CD14-positive monocyte (primary cell): Measurements from ENCODE around the gene DHRS12. TPM values are rescaled to one million over a fixed set of nuclear protein-coding genes. Genes with fewer than 3 reads are reported as not detected.
A peak's percentile ranks its signal among the peaks of the same experiment; 100 is the strongest.

Experiments
- DNase-seq, 3 donors: peaks; one replicate each; pipeline ENCODE4 v3.0.0-alpha.2; 2011 to 2022
- H2AFZ ChIP-seq: 2 replicates; pipeline ENCODE4 v1.6.0; 2012; ENCODE audit warnings: mild to moderate bottlenecking, low read depth, low read length, inconsistent platforms; ENCODE audit not compliant: insufficient read depth, poor library complexity, severe bottlenecking
- H3K27ac ChIP-seq, 2 donors: 1 replicate in 1 of 2; 2 replicates in 1 of 2; pipeline ENCODE4 v1.5.1; 2012 to 2013; ENCODE audit warnings: low read length in 2 of 2, control low read depth in 1 of 2, inconsistent platforms in 1 of 2, low read depth in 1 of 2, mild to moderate bottlenecking in 1 of 2
- H3K27me3 ChIP-seq, 2 donors: one replicate each; pipeline versions ENCODE4 v1.6.0 to v1.6.1; 2011 to 2013; ENCODE audit warnings: low read length in 2 of 2; ENCODE audit not compliant: control insufficient read depth in 2 of 2, insufficient read depth in 2 of 2
- H3K36me3 ChIP-seq, 2 donors: replicated peaks in 1 of 2; 1 replicate in 1 of 2; 2 replicates in 1 of 2; pipeline versions ENCODE4 v1.5.1 to v1.6.1; 2012 to 2013; ENCODE audit warnings: low read length in 2 of 2, control low read depth in 1 of 2, inconsistent platforms in 1 of 2, mild to moderate bottlenecking in 1 of 2; ENCODE audit not compliant: insufficient read depth in 2 of 2, control insufficient read depth in 1 of 2
- H3K4me1 ChIP-seq, 2 donors: 1 replicate in 1 of 2; 2 replicates in 1 of 2; pipeline versions ENCODE4 v1.5.1 to v1.6.1; 2012 to 2013; ENCODE audit warnings: low read length in 2 of 2, control low read depth in 1 of 2, inconsistent platforms in 1 of 2, mild to moderate bottlenecking in 1 of 2, moderate library complexity in 1 of 2; ENCODE audit not compliant: insufficient read depth in 2 of 2, control insufficient read depth in 1 of 2
- H3K4me2 ChIP-seq: replicated peaks from 2 replicates; pipeline ENCODE3; 2012; ENCODE audit warnings: low read length, moderate library complexity, mild to moderate bottlenecking; ENCODE audit not compliant: poor library complexity, severe bottlenecking; ENCODE audit errors: extremely low read depth
- H3K4me3 ChIP-seq, 3 experiments: fragments of 200-600 bp in 1 of 3; sonication (generic) in 1 of 3; replicated peaks in 1 of 3; 1 replicate in 2 of 3; 2 replicates in 1 of 3; pipeline ENCODE4 v1.5.1; 2011 to 2013; ENCODE audit warnings: low read length in 3 of 3, mild to moderate bottlenecking in 3 of 3, control low read depth in 2 of 3, low read depth in 2 of 3, inconsistent platforms in 1 of 3, moderate library complexity in 1 of 3
- H3K79me2 ChIP-seq: 2 replicates; pipeline ENCODE4 v1.6.0; 2012; ENCODE audit warnings: mild to moderate bottlenecking, control low read depth, inconsistent platforms, low read length, moderate library complexity; ENCODE audit not compliant: insufficient read depth
- H3K9ac ChIP-seq: 2 replicates; pipeline ENCODE4 v1.6.0; 2017; ENCODE audit warnings: low read length, mild to moderate bottlenecking; ENCODE audit not compliant: insufficient read depth, poor library complexity, severe bottlenecking
- H3K9me3 ChIP-seq, 2 donors: replicated peaks in 1 of 2; 1 replicate in 1 of 2; 2 replicates in 1 of 2; pipeline versions ENCODE4 v1.5.1 to v1.6.1; 2012 to 2013; ENCODE audit warnings: low read length in 2 of 2, control low read depth in 1 of 2; ENCODE audit not compliant: control insufficient read depth in 1 of 2, insufficient read depth in 1 of 2
- H4K20me1 ChIP-seq: 2 replicates; pipeline ENCODE4 v1.6.0; 2012; ENCODE audit warnings: mild to moderate bottlenecking, low read length, control low read depth, moderate library complexity; ENCODE audit not compliant: insufficient read depth
- H3K27ac Mint-ChIP-seq, 7 donors: one replicate each; pipeline ENCODE4 v1.8.0; 2020; ENCODE audit warnings: mild to moderate bottlenecking in 7 of 7, mixed read lengths in 7 of 7, moderate library complexity in 6 of 7, inconsistent platforms in 2 of 7
- H3K27me3 Mint-ChIP-seq, 3 donors: one replicate each; pipeline ENCODE4 v1.8.0; 2021 to 2022; ENCODE audit warnings: low read depth in 3 of 3, mild to moderate bottlenecking in 3 of 3, mixed read lengths in 3 of 3, moderate library complexity in 3 of 3, inconsistent platforms in 1 of 3
- H3K36me3 Mint-ChIP-seq, 2 donors: one replicate each; pipeline ENCODE4 v1.8.0; 2020; ENCODE audit warnings: mixed read lengths in 2 of 2, inconsistent platforms in 1 of 2, mild to moderate bottlenecking in 1 of 2
- H3K4me1 Mint-ChIP-seq: one replicate; pipeline ENCODE4 v1.8.0; 2020; ENCODE audit warnings: mild to moderate bottlenecking, mixed read lengths
- H3K4me3 Mint-ChIP-seq, 2 donors: one replicate each; pipeline ENCODE4 v1.8.0; 2020; ENCODE audit warnings: mild to moderate bottlenecking in 2 of 2, mixed read lengths in 2 of 2, moderate library complexity in 1 of 2
- H3K9me3 Mint-ChIP-seq, 7 donors: one replicate each; pipeline ENCODE4 v1.8.0; 2020 to 2022; ENCODE audit warnings: mixed read lengths in 7 of 7, mild to moderate bottlenecking in 6 of 7, moderate library complexity in 6 of 7, inconsistent platforms in 2 of 7
- WGBS: methylation state at CpG from one replicate; pipeline ENCODE4 v1.1.5; 2013; ENCODE audit warnings: missing lambda C conversion rate; ENCODE audit not compliant: insufficient coverage; 5-methylcytosine and 5-hydroxymethylcytosine counted together
- intact Hi-C, 2 donors: fragments of 100-400 bp; cut with micrococcal nuclease; formaldehyde crosslinking; loops; one replicate each; pipeline versions ENCODE4 v1.15.0 to v1.15.1; 2023
- polyA plus RNA-seq, 3 donors: library from polyadenylated mRNA; depleted of rRNA in 1 of 3; unstranded in 2 of 3; stranded (reverse) in 1 of 3; fragments of 300-500 nt in 2 of 3; fragments of >200 nt in 1 of 3; fragmentation: Illumina TruSeq in 2 of 3; gene quantifications; 1 replicate in 2 of 3; 2 replicates in 1 of 3; pipeline ENCODE4 v1.2.3, GENCODE V29; 2012 to 2021
- TF ChIP-seq, protein P1 (sequence below): fragments of 200-600 bp; IDR thresholded peaks from one replicate; pipeline ENCODE4 v1.8.0; 2022; ENCODE audit warnings: antibody characterized with exemption, mild to moderate bottlenecking

Gene DHRS12
- polyA plus RNA-seq, 3 donors, result 7.6 to 20.2 (median 20.0) TPM

DNA sequence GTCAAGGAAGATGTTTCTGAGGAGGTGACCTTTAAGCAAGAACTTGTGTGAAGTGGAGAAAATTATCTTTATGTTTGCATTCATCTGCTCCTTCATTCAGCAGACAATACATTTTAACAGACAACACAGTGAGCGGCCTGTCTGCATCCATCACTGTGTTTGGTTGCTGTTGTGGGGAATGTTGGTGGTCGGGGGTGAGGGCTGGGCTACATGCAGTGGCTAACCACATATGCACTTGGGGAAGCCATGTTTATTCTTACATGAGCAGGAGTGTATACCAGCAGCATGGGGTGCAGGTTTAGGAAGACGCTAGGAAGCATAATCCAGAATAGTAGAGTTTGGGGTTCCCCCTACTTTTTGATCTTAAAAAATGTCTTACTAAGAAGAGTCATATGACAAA lies 66.4 kb downstream of the DHRS12 start:
- H3K4me2 ChIP-seq, result no peak overlapping the region
- DNase-seq, result no peak
- peaks cover 0 to 3% (median 0%) of the 10 kb centered on the region in 7 donors for H3K9me3 Mint-ChIP-seq
- no peak overlapping the region for H3K9ac ChIP-seq
- H4K20me1 ChIP-seq, result peaks cover 32% of the 10 kb centered on the region
- intact Hi-C loops, result loop anchor here in 1 of 2 donors (10.0 kb wide), 1 partner anchor 153 kb away; the partner anchor contains the start of gene WDFY2
- 40% methylated on average over 1 of the region's 3 CpGs for WGBS
- H3K4me1 Mint-ChIP-seq, result peaks cover 9% of the 10 kb centered on the region
- peaks cover 70 to 84% of the 10 kb centered on the region in 2 donors for H3K36me3 Mint-ChIP-seq
- H3K27ac Mint-ChIP-seq, result peak overlapping the region in 2 of 7 donors; percentile 71 to 86
- no peak overlapping the region for H2AFZ ChIP-seq
- no peak overlapping the region for H3K4me3 Mint-ChIP-seq
- H3K79me2 ChIP-seq, result peaks cover 24% of the 10 kb centered on the region
- H3K27ac ChIP-seq, result no peak overlapping the region
- H3K36me3 ChIP-seq, result peaks cover 57 to 93% of the 10 kb centered on the region in 2 donors
- no peaks in the 10 kb centered on the region for H3K9me3 ChIP-seq
- no peaks in the 10 kb centered on the region for H3K27me3 Mint-ChIP-seq
- H3K4me3 ChIP-seq, result no peak overlapping the region
- H3K27me3 ChIP-seq, result no peaks in the 10 kb centered on the region
- H3K4me1 ChIP-seq, result peaks cover 13% of the 10 kb centered on the region in 2 donors
- TF ChIP-seq, protein P1, sequence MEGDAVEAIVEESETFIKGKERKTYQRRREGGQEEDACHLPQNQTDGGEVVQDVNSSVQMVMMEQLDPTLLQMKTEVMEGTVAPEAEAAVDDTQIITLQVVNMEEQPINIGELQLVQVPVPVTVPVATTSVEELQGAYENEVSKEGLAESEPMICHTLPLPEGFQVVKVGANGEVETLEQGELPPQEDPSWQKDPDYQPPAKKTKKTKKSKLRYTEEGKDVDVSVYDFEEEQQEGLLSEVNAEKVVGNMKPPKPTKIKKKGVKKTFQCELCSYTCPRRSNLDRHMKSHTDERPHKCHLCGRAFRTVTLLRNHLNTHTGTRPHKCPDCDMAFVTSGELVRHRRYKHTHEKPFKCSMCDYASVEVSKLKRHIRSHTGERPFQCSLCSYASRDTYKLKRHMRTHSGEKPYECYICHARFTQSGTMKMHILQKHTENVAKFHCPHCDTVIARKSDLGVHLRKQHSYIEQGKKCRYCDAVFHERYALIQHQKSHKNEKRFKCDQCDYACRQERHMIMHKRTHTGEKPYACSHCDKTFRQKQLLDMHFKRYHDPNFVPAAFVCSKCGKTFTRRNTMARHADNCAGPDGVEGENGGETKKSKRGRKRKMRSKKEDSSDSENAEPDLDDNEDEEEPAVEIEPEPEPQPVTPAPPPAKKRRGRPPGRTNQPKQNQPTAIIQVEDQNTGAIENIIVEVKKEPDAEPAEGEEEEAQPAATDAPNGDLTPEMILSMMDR, result no peak

DNA sequence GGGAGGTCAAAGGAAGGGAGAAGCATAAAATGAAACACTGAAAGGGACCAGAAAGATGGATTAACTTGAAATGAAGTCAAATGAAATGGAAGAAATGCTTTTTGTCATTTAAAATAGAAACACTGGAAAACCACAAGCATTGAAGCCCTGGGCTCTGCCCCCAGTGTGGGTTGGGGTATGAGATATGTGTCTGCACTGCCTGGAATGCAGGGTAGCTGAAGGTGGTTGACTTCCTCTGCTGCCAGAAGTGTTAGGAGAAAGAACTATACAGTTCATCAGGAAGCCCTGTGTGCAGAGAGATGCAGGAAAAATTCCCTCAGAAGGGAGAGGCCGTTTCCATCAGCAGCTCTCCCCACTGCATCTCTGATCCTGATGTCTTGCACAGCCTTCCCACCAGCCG lies 69.2 kb downstream of the DHRS12 start:
- TF ChIP-seq, protein P1, result no peak
- no peaks in the 10 kb centered on the region for H3K27me3 ChIP-seq
- Mint-ChIP-seq H3K9me3 (no peaks in the 10 kb centered on the region), H3K27ac (peak overlapping the region in 4 of 7 donors; percentile 43 to 75 (median 62)), H3K4me1 (peaks cover 11% of the 10 kb centered on the region), H3K4me3 (no peak overlapping the region), H3K27me3 (no peaks in the 10 kb centered on the region), H3K36me3 (peaks cover 49 to 64% of the 10 kb centered on the region in 2 donors)
- 93% methylated on average over 2 of the region's 2 CpGs for WGBS
- H2AFZ ChIP-seq, result no peak overlapping the region
- H3K9me3 ChIP-seq, result no peaks in the 10 kb centered on the region
- H3K79me2 ChIP-seq, result peaks cover 37% of the 10 kb centered on the region
- no peak overlapping the region for H3K9ac ChIP-seq
- H3K4me3 ChIP-seq, result no peak overlapping the region
- intact Hi-C loops, result loop anchor here in 1 of 2 donors (10.0 kb wide), 1 partner anchor 150 kb away; the partner anchor contains the start of gene WDFY2
- peaks cover 51% of the 10 kb centered on the region for H4K20me1 ChIP-seq
- H3K27ac ChIP-seq, result peak overlapping the region in 1 of 2 donors; percentile 31
- H3K4me2 ChIP-seq, result no peak overlapping the region
- peaks cover 46 to 93% of the 10 kb centered on the region in 2 donors for H3K36me3 ChIP-seq
- DNase-seq, result no peak
- peaks cover 13% of the 10 kb centered on the region in 2 donors for H3K4me1 ChIP-seq
